Osteocyte (in vitro differentiated cells): ENCODE measurements around the gene ARHGEF16. TPM values are rescaled to one million over a fixed set of nuclear protein-coding genes. Genes with fewer than 3 reads are reported as not detected.

Experiments used
- DNase-seq: peaks from one replicate; pipeline ENCODE4 v3.0.0; 2021; ENCODE audit warnings: mixed read lengths; ENCODE audit not compliant: unreplicated experiment; ENCODE audit errors: extremely low spot score
- H3K27ac Mint-ChIP-seq: one replicate; pipeline ENCODE4 v1.8.0; 2021; ENCODE audit warnings: mild to moderate bottlenecking, mixed read lengths; ENCODE audit not compliant: unreplicated experiment
- H3K27me3 Mint-ChIP-seq: one replicate; pipeline ENCODE4 v1.8.0; 2021; ENCODE audit warnings: mixed read lengths; ENCODE audit not compliant: unreplicated experiment
- H3K36me3 Mint-ChIP-seq: one replicate; pipeline ENCODE4 v1.8.0; 2021; ENCODE audit warnings: mixed read lengths; ENCODE audit not compliant: unreplicated experiment
- H3K4me1 Mint-ChIP-seq: one replicate; pipeline ENCODE4 v1.8.0; 2021; ENCODE audit warnings: mixed read lengths; ENCODE audit not compliant: unreplicated experiment
- H3K4me3 Mint-ChIP-seq: one replicate; pipeline ENCODE4 v1.8.0; 2021; ENCODE audit warnings: mild to moderate bottlenecking, moderate library complexity, mixed read lengths; ENCODE audit not compliant: unreplicated experiment
- H3K9me3 Mint-ChIP-seq: one replicate; pipeline ENCODE4 v1.8.0; 2021; ENCODE audit warnings: mixed read lengths; ENCODE audit not compliant: unreplicated experiment
- total RNA-seq: library from RNA; stranded (reverse); gene quantifications from 2 replicates; pipeline ENCODE4 v1.2.1, GENCODE V29; 2021
- TF ChIP-seq, protein P1 (sequence below): fragments of 200-600 bp; sonication (generic); IDR thresholded peaks from 2 replicates; pipeline ENCODE4 v1.5.0; 2021; ENCODE audit warnings: antibody characterized with exemption, mild to moderate bottlenecking, moderate library complexity

ARHGEF16 gene
- total RNA-seq, 1 donor from 2014 or later, result 3.2 TPM

DNA sequence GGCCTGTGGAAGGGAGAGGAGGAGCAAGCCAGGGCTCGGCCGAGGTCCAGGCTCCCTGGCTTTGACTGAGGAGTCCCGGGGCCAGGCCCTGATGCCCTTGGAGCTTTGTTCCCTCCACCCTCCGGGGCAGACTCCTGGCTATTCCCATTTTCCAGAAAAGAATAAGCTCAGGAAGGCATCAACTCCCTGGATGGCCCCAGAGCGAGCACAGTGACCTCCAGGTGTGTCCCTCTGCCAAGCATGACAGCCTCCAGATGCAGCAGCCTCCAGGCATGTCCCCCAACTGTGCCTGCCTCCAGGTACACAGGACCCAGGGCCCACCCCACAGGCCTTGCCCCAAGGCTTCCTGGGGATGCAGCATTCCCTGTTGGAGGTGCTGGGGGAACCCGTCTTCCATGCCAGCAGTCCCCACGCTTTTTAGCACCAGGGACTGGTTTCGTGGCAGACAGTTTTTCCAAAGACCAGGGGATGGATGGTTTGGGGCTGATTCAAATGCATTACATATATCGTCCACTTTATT lies 15.7 kb upstream of the ARHGEF16 start:
- Mint-ChIP-seq H3K4me3 (no peak overlapping the region), H3K4me1 (no peaks in the 10 kb centered on the region), H3K36me3 (no peaks in the 10 kb centered on the region), H3K9me3 (peaks cover 3% of the 10 kb centered on the region), H3K27ac (no peak overlapping the region), H3K27me3 (peaks cover 23% of the 10 kb centered on the region)
- DNase-seq, result no peak
- TF ChIP-seq, protein P1, sequence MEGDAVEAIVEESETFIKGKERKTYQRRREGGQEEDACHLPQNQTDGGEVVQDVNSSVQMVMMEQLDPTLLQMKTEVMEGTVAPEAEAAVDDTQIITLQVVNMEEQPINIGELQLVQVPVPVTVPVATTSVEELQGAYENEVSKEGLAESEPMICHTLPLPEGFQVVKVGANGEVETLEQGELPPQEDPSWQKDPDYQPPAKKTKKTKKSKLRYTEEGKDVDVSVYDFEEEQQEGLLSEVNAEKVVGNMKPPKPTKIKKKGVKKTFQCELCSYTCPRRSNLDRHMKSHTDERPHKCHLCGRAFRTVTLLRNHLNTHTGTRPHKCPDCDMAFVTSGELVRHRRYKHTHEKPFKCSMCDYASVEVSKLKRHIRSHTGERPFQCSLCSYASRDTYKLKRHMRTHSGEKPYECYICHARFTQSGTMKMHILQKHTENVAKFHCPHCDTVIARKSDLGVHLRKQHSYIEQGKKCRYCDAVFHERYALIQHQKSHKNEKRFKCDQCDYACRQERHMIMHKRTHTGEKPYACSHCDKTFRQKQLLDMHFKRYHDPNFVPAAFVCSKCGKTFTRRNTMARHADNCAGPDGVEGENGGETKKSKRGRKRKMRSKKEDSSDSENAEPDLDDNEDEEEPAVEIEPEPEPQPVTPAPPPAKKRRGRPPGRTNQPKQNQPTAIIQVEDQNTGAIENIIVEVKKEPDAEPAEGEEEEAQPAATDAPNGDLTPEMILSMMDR, result no peak

DNA sequence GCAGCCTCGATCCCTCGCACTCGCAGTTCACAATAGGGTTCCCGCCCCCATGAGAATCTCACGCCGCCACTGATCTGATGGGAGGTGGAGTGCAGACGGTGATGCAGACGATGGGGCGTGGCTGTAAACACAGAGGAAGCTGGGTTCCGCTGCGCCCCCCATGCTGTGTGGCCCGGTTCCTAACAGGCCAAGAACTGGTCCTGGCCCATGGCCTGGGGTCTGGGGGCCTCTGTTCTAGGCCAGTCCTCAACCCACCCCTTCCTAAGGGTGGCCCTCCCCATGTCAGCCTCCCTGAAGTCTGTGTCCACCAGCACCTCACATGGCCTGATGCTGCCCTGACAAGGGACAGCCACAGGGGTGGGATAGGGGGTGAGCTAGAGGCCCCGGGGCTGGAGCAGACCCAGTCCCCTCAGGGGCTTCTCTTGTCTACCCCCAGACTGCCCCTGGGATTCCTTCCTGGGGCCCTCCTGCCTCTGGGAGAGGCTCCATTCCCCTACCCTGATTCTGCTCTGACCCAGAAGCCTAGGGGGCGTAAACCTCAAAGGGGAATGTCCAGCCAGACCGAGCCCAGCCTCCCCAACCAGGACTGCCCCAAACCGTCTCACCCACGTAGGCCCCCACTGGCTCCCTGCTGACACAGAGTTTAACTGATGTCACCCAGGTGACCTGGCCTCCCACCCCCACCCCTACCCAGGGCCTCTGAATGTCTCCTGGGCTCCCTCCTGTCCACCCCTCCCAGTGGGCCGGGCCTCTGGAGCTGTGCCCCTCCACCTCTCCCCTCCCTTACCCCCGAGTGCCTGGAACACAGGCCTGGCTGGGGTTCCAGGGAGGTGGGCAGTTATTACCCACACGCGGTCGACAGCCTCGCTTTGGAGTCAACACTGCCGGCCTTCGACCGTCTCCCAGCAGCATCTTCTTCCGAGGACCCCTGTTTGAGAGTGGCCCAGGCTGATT lies 14.8 kb upstream of the ARHGEF16 start:
- H3K27me3 Mint-ChIP-seq, result peaks cover 23% of the 10 kb centered on the region
- peaks cover 3% of the 10 kb centered on the region for H3K9me3 Mint-ChIP-seq
- no peaks in the 10 kb centered on the region for H3K36me3 Mint-ChIP-seq
- no peak for DNase-seq
- TF ChIP-seq, protein P1, result no peak
- H3K27ac Mint-ChIP-seq, result no peak overlapping the region
- no peak overlapping the region for H3K4me3 Mint-ChIP-seq
- H3K4me1 Mint-ChIP-seq, result no peaks in the 10 kb centered on the region

DNA sequence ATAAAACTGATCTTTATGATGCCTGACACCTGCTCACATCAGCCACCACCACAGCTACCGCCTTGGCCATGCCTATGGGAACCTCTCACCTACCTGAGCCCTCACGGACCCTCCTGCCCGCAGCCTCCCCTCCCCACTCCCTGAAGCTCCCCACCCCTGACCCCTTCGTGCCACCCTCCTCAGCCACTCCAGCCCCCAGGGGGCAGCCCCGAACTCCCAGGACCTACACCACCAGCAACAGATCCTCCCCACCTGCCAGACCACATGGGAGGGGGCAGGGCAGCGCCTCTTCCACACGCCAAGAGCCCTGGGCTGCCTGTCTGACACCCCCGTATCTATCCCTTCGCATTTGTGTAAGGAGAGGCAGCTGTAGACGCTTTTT lies 14.2 kb upstream of the ARHGEF16 start:
- no peak overlapping the region for H3K27ac Mint-ChIP-seq
- no peaks in the 10 kb centered on the region for H3K36me3 Mint-ChIP-seq
- TF ChIP-seq, protein P1, result no peak
- no peak overlapping the region for H3K4me3 Mint-ChIP-seq
- peaks cover 3% of the 10 kb centered on the region for H3K9me3 Mint-ChIP-seq
- H3K27me3 Mint-ChIP-seq, result peaks cover 23% of the 10 kb centered on the region
- no peaks in the 10 kb centered on the region for H3K4me1 Mint-ChIP-seq
- DNase-seq, result no peak

DNA sequence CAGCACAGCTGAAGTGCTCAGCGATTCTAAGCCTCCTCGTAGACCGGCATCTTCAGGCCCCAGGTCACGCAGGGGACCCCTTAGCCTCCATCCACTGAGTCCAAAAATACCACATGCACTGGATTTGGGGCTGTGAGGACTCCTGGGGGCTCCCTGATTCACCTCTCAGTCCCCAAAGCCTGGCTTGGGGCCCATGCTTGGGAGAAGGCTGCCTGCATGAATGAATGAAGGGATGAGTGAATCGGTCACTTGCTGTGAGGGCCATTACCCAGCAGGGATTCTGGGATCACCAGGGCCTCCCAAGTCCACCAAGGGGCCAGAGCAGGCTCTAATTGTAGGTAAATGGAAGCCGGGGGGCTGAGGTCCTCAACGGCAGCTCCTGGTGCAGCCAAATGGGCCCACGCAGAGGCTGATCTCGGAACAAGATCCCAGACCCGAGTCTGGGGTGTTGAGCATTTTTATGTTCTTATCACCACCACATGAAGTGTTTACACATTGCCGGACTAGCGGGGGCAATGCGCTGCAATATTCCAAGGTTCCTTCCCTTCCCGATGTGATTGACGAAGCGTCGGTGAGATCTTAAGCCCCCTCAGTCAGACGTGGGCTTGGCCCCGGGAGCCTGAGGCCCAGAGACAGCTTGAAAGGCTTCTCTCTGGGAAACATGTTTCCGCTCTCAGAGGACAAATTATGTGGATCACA lies 13.6 kb upstream of the ARHGEF16 start:
- no peak overlapping the region for H3K4me3 Mint-ChIP-seq

More for the DNA sequence above, 13.6 kb upstream of the ARHGEF16 start:
- DNase-seq, result no peak
- H3K4me1 Mint-ChIP-seq, result no peaks in the 10 kb centered on the region
- H3K9me3 Mint-ChIP-seq, result peaks cover 3% of the 10 kb centered on the region
- peaks cover 23% of the 10 kb centered on the region for H3K27me3 Mint-ChIP-seq
- TF ChIP-seq, protein P1, result no peak
- no peak overlapping the region for H3K27ac Mint-ChIP-seq
- H3K36me3 Mint-ChIP-seq, result no peaks in the 10 kb centered on the region
